RWPE1 (cell line): ENCODE results near the gene ITIH5.

Source experiments
- CTCF ChIA-PET: fragments of 350-600 bp; sonication (Branson Sonifier 250); formaldehyde crosslinking; extraction: SDS; loops from one replicate; lab custom pipeline; 2021; lab: Yijun Ruan, JAX
- POLR2A ChIA-PET: fragments of 400-600 bp; formaldehyde crosslinking; extraction: SDS; loops from one replicate; lab custom pipeline; 2020; ENCODE audit warnings: antibody characterized with exemption; ENCODE audit not compliant: low non-redundant PET; lab: Yijun Ruan, JAX
- DNase-seq: peaks from one replicate; pipeline ENCODE4 v3.0.0; 2012; ENCODE audit warnings: low spot score
- H3K27ac ChIP-seq: fragments of 450-650 bp; 2 replicates; pipeline ENCODE4 v1.5.1; 2017
- CTCF ChIP-seq: fragments of 450-650 bp; conservative IDR thresholded peaks from 2 replicates; pipeline ENCODE4 v1.5.1; 2017; ENCODE audit warnings: low read depth, mild to moderate bottlenecking

The ITIH5 gene

GRCh38 chr10:7651853-7652470, 14.8 kb downstream of the ITIH5 start:
- no peak overlapping the region for H3K27ac ChIP-seq
- ChIA-PET POLR2A (no interaction called here), CTCF (no interaction called here)
- no peak for DNase-seq
- TF ChIP-seq CTCF, result no peak

- no peak overlapping the region for H3K27ac ChIP-seq
- no peak for TF ChIP-seq CTCF
- CTCF ChIA-PET, result no interaction called here
- POLR2A ChIA-PET, result no interaction called here
- DNase-seq, result no peak
These were observed 17.0 kb downstream of the ITIH5 start for GRCh38 chr10:7649673-7650300.

- H3K27ac ChIP-seq, result no peak overlapping the region
- CTCF ChIA-PET, result no interaction called here
- TF ChIP-seq CTCF, result no peak
- POLR2A ChIA-PET, result no interaction called here
- no peak for DNase-seq
These were observed 19.6 kb downstream of the ITIH5 start for GRCh38 chr10:7647062-7647664.

GRCh38 chr10:7642491-7643011, 24.2 kb downstream of the ITIH5 start:
- H3K27ac ChIP-seq, result no peak overlapping the region
- no peak for TF ChIP-seq CTCF
- POLR2A ChIA-PET, result no interaction called here
- DNase-seq, result no peak
- CTCF ChIA-PET, result no interaction called here

GRCh38 chr10:7635408-7636125, 31.2 kb downstream of the ITIH5 start:
- no peak overlapping the region for H3K27ac ChIP-seq
- ChIA-PET CTCF (no interaction called here), POLR2A (interaction anchor here (0.6 kb wide), 1 partner anchor 24 kb away, joined by 4 read pairs; no protein-coding TSS in a partner anchor)
- TF ChIP-seq CTCF, result no peak
- DNase-seq, result no peak
